Measurements from ENCODE around the gene DUSP15.

DNA sequence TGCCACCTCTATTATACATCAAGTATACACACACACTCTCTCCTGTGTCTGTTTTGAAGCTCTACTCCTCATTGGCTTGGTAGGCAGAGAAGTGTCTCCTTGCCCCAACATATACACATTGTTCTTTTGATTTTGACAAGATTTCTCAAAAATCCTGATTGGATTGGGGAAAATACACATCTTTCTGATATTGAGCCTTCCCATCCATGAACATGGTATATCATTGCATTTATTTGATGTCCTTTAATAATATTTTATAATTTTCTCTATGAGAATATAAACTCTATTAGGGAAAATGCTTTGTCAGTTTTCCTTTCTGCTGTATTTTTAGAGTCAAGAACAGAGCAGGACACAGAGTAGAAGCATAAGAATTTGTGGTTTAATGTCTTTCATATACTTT lies 7.4 kb upstream of the DUSP15 start:
- TF ChIP-seq, protein P1, sequence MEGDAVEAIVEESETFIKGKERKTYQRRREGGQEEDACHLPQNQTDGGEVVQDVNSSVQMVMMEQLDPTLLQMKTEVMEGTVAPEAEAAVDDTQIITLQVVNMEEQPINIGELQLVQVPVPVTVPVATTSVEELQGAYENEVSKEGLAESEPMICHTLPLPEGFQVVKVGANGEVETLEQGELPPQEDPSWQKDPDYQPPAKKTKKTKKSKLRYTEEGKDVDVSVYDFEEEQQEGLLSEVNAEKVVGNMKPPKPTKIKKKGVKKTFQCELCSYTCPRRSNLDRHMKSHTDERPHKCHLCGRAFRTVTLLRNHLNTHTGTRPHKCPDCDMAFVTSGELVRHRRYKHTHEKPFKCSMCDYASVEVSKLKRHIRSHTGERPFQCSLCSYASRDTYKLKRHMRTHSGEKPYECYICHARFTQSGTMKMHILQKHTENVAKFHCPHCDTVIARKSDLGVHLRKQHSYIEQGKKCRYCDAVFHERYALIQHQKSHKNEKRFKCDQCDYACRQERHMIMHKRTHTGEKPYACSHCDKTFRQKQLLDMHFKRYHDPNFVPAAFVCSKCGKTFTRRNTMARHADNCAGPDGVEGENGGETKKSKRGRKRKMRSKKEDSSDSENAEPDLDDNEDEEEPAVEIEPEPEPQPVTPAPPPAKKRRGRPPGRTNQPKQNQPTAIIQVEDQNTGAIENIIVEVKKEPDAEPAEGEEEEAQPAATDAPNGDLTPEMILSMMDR (conservative IDR thresholded peaks at IDR 0.05; ENCODE audit: low read depth, low read length) = no peak
- TF ChIP-seq POLR2A (IDR thresholded peaks at IDR 0.05; ENCODE audit: low read depth, low read length) (no peak), MAFK (IDR thresholded peaks at IDR 0.05; ENCODE audit: low read depth, low read length) (no peak), CEBPB (IDR thresholded peaks at IDR 0.05; ENCODE audit: low read depth, low read length) (no peak), FOS (IDR thresholded peaks at IDR 0.05; ENCODE audit: low read depth, low read length) (no peak), RAD21 (IDR thresholded peaks at IDR 0.05; ENCODE audit: low read length) (no peak), MXI1 (IDR thresholded peaks at IDR 0.05; ENCODE audit: borderline replicate concordance, low read depth, low read length) (no peak), RFX5 (IDR thresholded peaks at IDR 0.05; ENCODE audit: low read depth, low read length) (no peak), SMC3 (IDR thresholded peaks at IDR 0.05; ENCODE audit: low read depth, low read length) (no peak), MAZ (IDR thresholded peaks at IDR 0.05; ENCODE audit: borderline replicate concordance, low read depth, low read length) (no peak), RCOR1 (IDR thresholded peaks at IDR 0.05; ENCODE audit: insufficient replicate concordance, low read length) (no peak), BHLHE40 (IDR thresholded peaks at IDR 0.05; ENCODE audit: low read depth, low read length) (no peak)
- TF ChIP-seq, protein P2, sequence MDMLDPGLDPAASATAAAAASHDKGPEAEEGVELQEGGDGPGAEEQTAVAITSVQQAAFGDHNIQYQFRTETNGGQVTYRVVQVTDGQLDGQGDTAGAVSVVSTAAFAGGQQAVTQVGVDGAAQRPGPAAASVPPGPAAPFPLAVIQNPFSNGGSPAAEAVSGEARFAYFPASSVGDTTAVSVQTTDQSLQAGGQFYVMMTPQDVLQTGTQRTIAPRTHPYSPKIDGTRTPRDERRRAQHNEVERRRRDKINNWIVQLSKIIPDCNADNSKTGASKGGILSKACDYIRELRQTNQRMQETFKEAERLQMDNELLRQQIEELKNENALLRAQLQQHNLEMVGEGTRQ (IDR thresholded peaks at IDR 0.05; ENCODE audit: low read depth, low read length) = no peak
- TF ChIP-seq, protein P3, sequence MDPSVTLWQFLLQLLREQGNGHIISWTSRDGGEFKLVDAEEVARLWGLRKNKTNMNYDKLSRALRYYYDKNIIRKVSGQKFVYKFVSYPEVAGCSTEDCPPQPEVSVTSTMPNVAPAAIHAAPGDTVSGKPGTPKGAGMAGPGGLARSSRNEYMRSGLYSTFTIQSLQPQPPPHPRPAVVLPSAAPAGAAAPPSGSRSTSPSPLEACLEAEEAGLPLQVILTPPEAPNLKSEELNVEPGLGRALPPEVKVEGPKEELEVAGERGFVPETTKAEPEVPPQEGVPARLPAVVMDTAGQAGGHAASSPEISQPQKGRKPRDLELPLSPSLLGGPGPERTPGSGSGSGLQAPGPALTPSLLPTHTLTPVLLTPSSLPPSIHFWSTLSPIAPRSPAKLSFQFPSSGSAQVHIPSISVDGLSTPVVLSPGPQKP (IDR thresholded peaks at IDR 0.05; ENCODE audit: borderline replicate concordance, low read depth, low read length) = no peak
